HFFc6 (cell line): ENCODE results near the gene SERP2. TPM values are rescaled to one million over a fixed set of nuclear protein-coding genes. Genes with fewer than 3 reads are reported as not detected.

Source experiments
- DNase-seq: peaks from one replicate; pipeline ENCODE4 v3.0.0-alpha.2; 2018
- H3K27ac Mint-ChIP-seq: 2 replicates; pipeline ENCODE4 v1.8.0; 2020; ENCODE audit warnings: mild to moderate bottlenecking, mixed read lengths
- H3K27me3 Mint-ChIP-seq: 2 replicates; pipeline ENCODE4 v1.8.0; 2021; ENCODE audit warnings: mild to moderate bottlenecking, moderate library complexity, mixed read lengths; ENCODE audit not compliant: insufficient read depth
- H3K36me3 Mint-ChIP-seq: 2 replicates; pipeline ENCODE4 v1.8.0; 2021; ENCODE audit warnings: low read depth, mixed read lengths
- H3K4me1 Mint-ChIP-seq: 2 replicates; pipeline ENCODE4 v1.8.0; 2020; ENCODE audit warnings: low read depth, mixed read lengths
- H3K4me3 Mint-ChIP-seq: 2 replicates; pipeline ENCODE4 v1.8.0; 2020; ENCODE audit warnings: mild to moderate bottlenecking, moderate library complexity, mixed read lengths
- H3K9me3 Mint-ChIP-seq: 2 replicates; pipeline ENCODE4 v1.8.0; 2020; ENCODE audit warnings: mild to moderate bottlenecking, mixed read lengths
- CTCF ChIP-seq: fragments of 200-600 bp; sonication (generic); IDR thresholded peaks from 2 replicates; pipeline ENCODE4 v1.5.0; 2021; ENCODE audit warnings: antibody characterized with exemption, mild to moderate bottlenecking
- total RNA-seq, 6 experiments: library from RNA; stranded (reverse); fragmentation: NEBNext Ultra II Directional; extraction: Animal tissue kit (Norgen Biotek cat#: 25700); gene quantifications; 2 replicates in 1 of 6; 3 replicates in 5 of 6; pipeline ENCODE4 v1.2.3, GENCODE V29; 2021

Gene SERP2
- total RNA-seq, 6 experiments from 2014 or later: 1.4 to 2.5 (median 2.1) TPM

GRCh38 chr13:44414716-44415115 is 41.1 kb downstream of the SERP2 start:
- H3K9me3 Mint-ChIP-seq: no peaks in the 10 kb centered on the region
- no peak for DNase-seq
- H3K27ac Mint-ChIP-seq: no peak overlapping the region
- no peak for TF ChIP-seq CTCF
- peaks cover 35% of the 10 kb centered on the region for H3K27me3 Mint-ChIP-seq
- no peak overlapping the region for H3K4me3 Mint-ChIP-seq
- peaks cover 6% of the 10 kb centered on the region; the same call in 1 of the 2 replicates for H3K4me1 Mint-ChIP-seq
- no peaks in the 10 kb centered on the region for H3K36me3 Mint-ChIP-seq

- Mint-ChIP-seq H3K9me3 (no peaks in the 10 kb centered on the region), H3K27me3 (peaks cover 34% of the 10 kb centered on the region), H3K4me1 (peaks cover 6% of the 10 kb centered on the region; the same call in 1 of the 2 replicates), H3K36me3 (no peaks in the 10 kb centered on the region), H3K4me3 (no peak overlapping the region), H3K27ac (no peak overlapping the region)
- DNase-seq: no peak
- no peak for TF ChIP-seq CTCF
Observed at GRCh38 chr13:44415815-44416214, 42.2 kb downstream of the SERP2 start.

- no peak for TF ChIP-seq CTCF
- Mint-ChIP-seq H3K4me3 (no peak overlapping the region), H3K9me3 (no peaks in the 10 kb centered on the region), H3K4me1 (peaks cover 6% of the 10 kb centered on the region; the same call in 1 of the 2 replicates), H3K36me3 (no peaks in the 10 kb centered on the region), H3K27ac (no peak overlapping the region), H3K27me3 (peaks cover 33% of the 10 kb centered on the region)
- DNase-seq: no peak
Observed at GRCh38 chr13:44416301-44416700, 42.7 kb downstream of the SERP2 start.

GRCh38 chr13:44416744-44417143 is 43.1 kb downstream of the SERP2 start:
- H3K36me3 Mint-ChIP-seq: no peaks in the 10 kb centered on the region
- H3K4me1 Mint-ChIP-seq: peaks cover 6% of the 10 kb centered on the region; the same call in 1 of the 2 replicates
- no peaks in the 10 kb centered on the region for H3K9me3 Mint-ChIP-seq
- no peak for TF ChIP-seq CTCF
- no peak overlapping the region for H3K27ac Mint-ChIP-seq
- DNase-seq: no peak
- peaks cover 34% of the 10 kb centered on the region for H3K27me3 Mint-ChIP-seq
- H3K4me3 Mint-ChIP-seq: no peak overlapping the region

- H3K36me3 Mint-ChIP-seq: no peaks in the 10 kb centered on the region
- no peak overlapping the region for H3K4me3 Mint-ChIP-seq
- no peak for DNase-seq
- H3K27me3 Mint-ChIP-seq: peaks cover 36% of the 10 kb centered on the region
- no peak overlapping the region for H3K27ac Mint-ChIP-seq
- H3K9me3 Mint-ChIP-seq: no peaks in the 10 kb centered on the region
- no peak for TF ChIP-seq CTCF
- peaks cover 6% of the 10 kb centered on the region; the same call in 1 of the 2 replicates for H3K4me1 Mint-ChIP-seq
Observed at GRCh38 chr13:44417446-44417845, 43.8 kb downstream of the SERP2 start.

- peaks cover 36% of the 10 kb centered on the region for H3K27me3 Mint-ChIP-seq
- no peaks in the 10 kb centered on the region for H3K9me3 Mint-ChIP-seq
Observed at GRCh38 chr13:44417876-44418275, 44.3 kb downstream of the SERP2 start.

More at GRCh38 chr13:44417876-44418275, 44.3 kb downstream of the SERP2 start:
- no peak for TF ChIP-seq CTCF
- no peak for DNase-seq
- Mint-ChIP-seq H3K36me3 (no peaks in the 10 kb centered on the region), H3K27ac (no peak overlapping the region), H3K4me3 (no peak overlapping the region), H3K4me1 (peaks cover 4% of the 10 kb centered on the region; the same call in 1 of the 2 replicates)
